Stimulated activated CD8-positive, alpha-beta memory T cell treated with anti-CD3 and anti-CD28 coated beads, Interleukin-7, amount 100 ng/mL, for 48 hours (primary cell): Measurements from ENCODE around the gene MRM2.
"Not testable (repeated sequence)": the region's sequence is repeated elsewhere in the genome, so short reads cannot be mapped to it uniquely, and the experiment has no call there.

Experiments
- DNase-seq, 2 donors: peaks; one replicate each; pipeline ENCODE4 v3.0.0-alpha.2; 2020; ENCODE audit warnings: low read depth in 1 of 2; ENCODE audit errors: extremely low read depth in 1 of 2

MRM2 gene

DNA sequence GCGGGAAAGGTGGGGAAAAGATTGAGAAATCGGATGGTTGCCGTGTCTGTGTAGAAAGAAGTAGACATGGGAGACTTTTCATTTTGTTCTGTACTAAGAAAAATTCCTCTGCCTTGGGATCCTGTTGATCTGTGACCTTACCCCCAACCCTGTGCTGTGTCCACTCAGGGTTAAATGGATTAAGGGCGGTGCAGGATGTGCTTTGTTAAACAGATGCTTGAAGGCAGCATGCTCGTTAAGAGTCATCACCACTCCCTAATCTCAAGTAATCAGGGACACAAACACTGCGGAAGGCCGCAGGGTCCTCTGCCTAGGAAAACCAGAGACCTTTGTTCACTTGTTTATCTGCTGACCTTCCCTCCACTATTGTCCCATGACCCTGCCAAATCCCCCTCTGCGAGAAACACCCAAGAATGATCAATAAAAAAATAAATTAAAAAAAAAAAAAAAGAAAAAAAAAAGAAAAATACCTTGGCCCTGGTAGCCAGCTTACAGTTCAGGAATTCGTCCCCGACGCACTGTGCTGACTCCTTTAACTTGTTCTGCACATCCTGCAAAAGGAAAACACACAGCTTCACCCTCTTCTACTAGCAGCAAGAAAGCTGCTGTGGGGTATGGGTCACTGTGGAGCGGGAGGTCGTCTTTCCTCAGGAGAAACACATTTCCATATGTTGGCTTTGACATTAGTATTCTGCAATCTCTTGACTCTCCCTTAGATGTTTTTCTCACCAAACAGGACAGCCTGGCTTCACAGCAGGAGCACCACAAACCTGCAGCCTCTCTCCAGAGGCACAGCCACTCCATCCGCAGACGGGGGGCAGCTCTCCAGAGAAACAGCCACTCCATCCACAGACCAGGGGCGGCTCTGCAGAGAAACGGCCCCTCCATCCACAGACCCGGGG is 27.3 kb upstream of the MRM2 start:
- not testable (repeated sequence) for DNase-seq

DNA sequence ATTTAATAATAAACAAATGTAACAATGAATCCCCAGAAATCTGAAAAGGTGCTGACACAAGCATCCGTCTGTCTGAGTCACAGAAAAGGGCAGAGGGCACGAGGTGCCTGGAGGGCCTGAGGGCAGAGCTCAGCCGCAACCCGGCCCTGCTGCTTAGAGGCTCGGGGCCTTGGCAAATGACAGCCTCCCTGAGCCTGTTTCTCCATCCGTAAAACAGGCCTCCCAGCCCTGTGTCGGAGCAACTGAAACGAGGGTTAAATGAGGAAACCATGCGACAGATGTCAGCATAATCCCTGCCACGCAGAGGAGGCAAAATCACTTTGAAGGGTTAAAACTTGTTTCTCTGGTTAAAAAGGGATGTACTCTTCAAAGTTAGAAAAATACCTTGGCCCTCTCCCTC is 24.9 kb upstream of the MRM2 start:
- DNase-seq: no peak

DNA sequence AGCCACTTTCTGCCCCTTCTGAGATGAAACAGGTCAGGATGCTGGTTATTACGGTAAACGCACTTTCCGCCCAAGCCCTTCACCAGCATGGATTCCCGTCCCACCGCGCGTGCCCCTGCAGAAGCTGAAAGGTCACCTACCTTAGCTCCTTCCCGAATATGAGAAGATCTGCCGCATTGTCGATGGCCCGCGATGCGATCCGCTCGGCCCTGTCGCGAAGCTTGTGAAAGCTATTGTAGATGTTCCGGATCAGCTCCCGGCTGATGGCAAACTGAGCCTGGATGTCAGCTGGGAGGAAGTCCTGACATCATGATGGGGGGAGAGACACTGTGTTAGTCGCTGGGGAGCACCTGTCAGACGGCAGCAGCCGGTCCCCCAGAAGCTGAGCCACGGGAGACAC is 22.2 kb upstream of the MRM2 start:
- DNase-seq: no peak

- DNase-seq: no peak
These were observed 21.2 kb upstream of the MRM2 start for GRCh38 chr7:2263176-2263575.

GRCh38 chr7:2261611-2262010 is 19.6 kb upstream of the MRM2 start:
- no peak for DNase-seq

DNA sequence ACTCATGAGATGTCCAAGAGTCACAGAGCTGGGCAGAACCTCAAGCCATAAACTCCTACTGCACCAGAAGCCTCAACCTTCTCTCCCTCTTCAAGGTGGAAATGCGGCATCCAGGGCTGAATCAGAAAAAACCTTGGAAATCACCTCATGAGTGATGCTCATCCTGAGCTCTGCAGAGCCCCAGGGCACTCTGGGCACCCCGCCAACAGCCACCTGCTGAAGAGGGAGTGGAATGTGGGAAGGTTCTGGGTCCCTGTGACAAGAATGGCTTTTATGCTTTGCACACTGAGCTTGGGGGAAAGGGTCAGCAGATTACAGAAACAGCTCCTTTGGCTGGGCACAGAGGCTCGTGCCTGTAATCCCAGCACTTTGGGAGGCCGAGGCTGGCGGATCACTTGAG is 18.8 kb upstream of the MRM2 start:
- no peak for DNase-seq

- DNase-seq: no peak
These were observed 17.5 kb upstream of the MRM2 start for GRCh38 chr7:2259480-2259879.

DNA sequence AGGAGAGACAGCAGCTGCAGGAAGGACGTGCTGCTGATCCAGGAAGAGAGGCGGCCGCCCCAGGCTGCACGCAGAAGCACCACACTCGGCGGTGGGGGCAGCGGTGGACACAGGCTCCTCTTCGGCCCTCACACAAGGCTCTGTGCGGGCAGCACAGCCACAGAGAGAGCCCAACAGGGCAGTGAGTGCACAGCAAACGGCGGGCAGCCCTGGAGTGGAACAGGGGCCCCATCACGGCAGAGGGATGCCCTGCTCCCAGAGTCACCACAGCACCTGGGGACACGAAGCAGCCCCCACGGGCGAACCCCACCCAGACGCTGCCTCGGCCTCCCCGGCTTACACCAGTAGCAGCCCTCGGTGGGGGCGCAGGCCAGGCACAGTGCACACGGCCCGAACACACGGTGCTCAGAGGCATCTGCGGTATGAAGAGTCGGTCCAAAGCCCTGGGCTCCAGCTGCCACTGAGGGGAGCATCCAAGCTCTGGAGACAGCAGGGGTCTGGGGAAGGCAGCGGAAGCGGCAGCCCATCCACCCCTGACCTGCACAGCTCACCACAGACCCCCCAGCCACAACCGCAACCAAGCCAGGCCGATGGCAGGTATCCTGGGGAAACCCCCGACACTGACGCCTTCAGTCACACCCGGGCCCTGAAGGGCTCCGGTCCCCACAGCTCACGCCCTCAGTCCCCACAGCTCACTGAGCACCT is 16.8 kb upstream of the MRM2 start:
- DNase-seq: no peak

DNA sequence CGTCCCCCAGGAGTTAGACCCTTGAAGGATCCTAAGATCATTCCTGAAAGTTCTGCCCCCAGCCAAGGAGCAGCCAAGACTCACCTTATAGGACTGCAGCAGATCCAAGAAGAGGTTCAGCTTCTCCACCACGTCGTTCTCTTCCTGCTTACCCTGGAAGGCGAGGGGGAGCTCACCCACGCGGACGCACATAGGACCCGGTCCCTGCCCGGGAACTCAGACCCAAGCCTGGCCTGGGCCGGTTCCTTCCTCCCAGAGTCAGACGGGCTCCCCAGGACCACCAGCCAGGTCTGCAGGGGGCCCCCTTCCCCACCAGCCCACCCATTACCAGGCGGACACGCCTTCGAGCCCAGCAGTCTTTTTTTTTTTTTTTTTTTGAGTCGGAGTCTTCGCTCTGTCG is 15.6 kb upstream of the MRM2 start:
- no peak for DNase-seq

DNA sequence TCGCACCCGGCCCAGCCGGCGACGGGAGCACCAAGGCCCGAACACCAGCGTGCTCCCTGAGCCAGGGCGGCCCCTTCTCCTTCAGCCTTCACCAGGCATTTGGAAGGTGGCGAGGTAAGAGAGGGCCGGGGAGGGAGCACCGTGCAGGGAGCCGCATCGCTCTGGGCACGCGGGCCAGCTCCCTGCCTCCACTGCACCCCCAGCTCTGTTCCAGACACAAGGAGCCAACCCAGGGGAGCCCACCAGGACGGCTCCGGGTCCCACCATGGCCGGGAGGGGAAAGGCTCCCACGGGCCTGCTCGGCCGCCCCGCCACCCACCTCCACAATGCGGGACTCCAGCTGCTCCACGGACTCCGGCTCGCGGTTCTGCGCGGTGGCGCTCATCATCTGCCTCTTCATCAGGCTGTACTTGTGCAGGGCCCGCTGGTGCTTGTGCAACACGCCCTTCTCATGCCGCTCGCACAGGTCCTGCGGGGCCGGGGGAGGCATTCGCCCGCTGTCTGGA is 15.1 kb upstream of the MRM2 start:
- DNase-seq: no peak

DNA sequence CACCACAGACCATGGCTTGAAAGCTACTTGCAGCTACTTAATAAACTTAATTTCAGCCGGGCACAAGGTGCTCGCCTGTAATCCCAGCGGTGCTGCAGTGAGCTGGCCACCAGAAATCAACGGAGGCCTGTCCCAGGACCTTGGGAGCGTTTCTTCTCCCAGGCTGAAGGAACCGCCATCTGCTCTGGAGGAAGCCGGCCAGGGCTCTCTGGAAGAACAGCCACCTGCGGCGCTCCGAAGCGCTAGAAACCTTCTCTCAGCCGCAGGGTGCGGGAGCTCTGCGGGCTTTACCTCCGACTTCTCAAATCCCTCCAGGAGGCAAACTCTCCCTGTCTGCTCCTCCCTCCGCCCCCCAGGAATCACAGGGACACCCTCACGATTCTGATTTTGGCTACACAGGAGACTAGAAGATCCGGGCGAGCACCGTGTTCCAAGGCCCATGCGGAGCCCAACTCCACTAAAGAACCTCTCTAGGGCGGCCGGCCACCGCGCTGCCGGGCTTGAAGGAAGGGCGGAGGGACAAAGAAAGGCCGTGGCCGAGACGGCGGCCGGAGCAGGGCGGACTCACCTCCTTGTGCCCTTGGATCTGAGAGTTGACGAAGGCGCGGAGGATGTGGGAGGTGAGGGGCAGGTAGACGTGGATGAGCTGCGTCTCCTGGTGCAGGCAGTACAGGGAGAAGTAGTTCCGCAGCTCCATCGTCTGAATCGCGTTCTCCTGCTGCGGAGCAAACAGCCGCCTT is 14.5 kb upstream of the MRM2 start:
- no peak for DNase-seq

GRCh38 chr7:2255145-2256139 is 13.4 kb upstream of the MRM2 start:
- DNase-seq: no peak

- DNase-seq: no peak
These were observed 12.6 kb upstream of the MRM2 start for GRCh38 chr7:2254429-2255144.

- DNase-seq: no peak
These were observed 11.7 kb upstream of the MRM2 start for GRCh38 chr7:2253525-2254244.

- DNase-seq: no peak
These were observed 11.0 kb upstream of the MRM2 start for GRCh38 chr7:2253021-2253420.

GRCh38 chr7:2251841-2252771 is 10.1 kb upstream of the MRM2 start:
- DNase-seq: no peak

DNA sequence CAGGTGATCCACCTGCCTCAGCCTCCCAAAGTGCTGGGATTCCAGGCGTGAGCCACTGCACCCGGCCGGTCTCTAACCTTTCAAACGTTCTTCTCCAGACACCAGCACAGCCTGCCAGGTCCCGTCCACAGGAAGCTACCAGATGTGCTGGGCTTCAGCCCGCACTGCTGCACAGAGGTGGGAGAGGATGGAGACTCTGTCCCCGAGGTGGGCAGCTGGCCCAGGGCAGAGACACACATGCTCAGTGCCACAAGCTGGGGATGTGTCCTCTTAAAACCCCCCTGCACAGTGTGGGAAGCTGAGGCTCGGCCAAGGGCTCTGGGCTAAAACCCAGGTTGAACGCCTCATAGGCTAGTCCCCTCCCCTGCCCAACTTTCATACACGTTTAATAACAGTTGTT is 9.4 kb upstream of the MRM2 start:
- no peak for DNase-seq
